GM19467 (cell line): ENCODE results near the gene RPSA.
A peak's percentile ranks its signal among the peaks of the same experiment; 100 is the strongest.
"Not testable (repeated sequence)": the region's sequence is repeated elsewhere in the genome, so short reads cannot be mapped to it uniquely, and the experiment has no call there.

ENCODE experiments used
- ATAC-seq: cut with Tn5 transposase; IDR thresholded peaks from one replicate; pipeline ENCODE4 v1.9.1; 2021; ENCODE audit warnings: mild to moderate bottlenecking, moderate library complexity; ENCODE audit not compliant: unreplicated experiment

Gene RPSA

DNA sequence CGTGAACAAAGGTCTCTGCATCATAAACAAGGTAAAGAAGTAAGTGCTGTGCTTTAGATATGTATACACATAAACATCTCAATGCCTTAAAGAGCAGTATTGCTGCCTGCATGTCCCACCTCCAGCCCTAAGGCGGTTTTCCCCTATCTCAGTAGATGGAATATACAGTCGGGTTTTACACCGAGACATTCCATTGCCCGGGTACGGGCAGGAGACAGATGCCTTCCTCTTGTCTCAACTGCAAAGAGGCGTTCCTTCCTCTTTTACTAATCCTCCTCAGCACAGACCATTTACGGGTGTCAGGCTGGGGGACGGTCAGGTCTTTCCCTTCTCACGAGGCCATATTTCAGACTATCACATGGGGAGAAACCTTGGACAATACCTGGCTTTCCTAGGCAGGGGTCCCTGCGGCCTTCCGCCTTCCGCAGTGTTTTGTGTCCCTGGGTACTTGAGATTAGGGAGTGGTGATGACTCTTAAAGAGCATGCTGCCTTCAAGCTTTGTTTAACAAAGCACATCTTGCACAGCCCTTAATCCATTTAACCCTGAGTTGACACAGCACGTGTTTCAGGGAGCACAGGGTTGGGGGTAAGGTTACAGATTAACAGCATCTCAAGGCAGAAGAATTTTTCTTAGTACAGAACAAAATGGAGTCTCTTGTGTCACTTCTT, 12.2 kb downstream of the RPSA start:
- ATAC-seq: not testable (repeated sequence)

DNA sequence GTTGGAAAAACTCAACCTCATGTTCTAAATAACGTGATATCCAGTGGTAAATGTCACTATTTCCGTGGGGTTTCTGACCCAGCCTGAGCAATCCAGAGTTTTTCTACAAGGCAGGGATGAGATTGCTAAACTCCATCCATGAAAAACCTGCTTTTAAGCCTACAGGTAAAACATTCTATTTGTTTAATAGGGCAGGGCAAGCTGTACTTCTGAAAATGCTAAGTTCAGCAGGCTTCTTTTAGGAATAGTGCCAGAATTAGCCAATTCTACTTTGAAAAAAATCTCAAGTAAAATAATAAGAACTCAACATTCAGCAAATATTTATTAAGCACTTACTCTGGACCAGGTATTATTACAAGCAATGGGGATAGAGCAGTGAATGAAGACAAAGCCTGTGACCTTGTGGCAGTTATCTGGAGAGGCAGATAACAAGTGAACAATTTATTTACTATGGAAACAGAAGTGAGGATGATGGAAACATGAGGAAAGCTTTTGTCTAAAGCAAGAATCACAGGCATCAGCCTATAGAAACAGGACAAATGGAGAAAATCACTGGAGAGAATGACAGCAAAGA, 13.3 kb downstream of the RPSA start:
- ATAC-seq: no peak

GRCh38 chr3:39420543-39420942, 14.0 kb downstream of the RPSA start:
- ATAC-seq: no peak

GRCh38 chr3:39423436-39423970, 17.0 kb downstream of the RPSA start:
- ATAC-seq: no peak

GRCh38 chr3:39426312-39426711, 19.8 kb downstream of the RPSA start:
- no peak for ATAC-seq

- ATAC-seq: no peak
Measured at GRCh38 chr3:39427506-39427905, 21.0 kb downstream of the RPSA start.

DNA sequence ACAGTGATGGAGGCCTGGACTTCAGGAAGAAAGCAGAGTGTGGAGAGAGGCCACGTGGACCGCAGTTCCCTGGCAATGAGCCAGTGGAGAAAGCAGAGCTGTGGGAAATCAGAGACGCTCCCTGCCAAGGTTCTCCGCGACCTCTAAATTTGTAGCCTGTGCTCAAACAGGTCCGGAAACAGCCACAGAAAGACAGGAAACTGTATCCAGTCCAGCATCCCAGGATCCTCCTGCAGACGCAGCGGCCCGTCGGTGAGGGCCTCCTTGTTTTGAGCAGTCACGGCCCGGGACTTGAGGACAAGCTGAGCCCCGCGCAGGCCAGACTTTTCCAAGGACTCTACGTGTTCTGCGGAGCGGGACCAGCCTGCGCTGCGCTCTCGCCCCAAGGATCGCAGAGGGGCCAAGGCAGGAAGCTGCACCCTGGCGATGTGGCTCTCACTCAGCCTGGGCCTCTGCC, 22.3 kb downstream of the RPSA start:
- no peak for ATAC-seq

GRCh38 chr3:39429466-39429865, 22.9 kb downstream of the RPSA start:
- no peak for ATAC-seq

- no peak for ATAC-seq
Measured at GRCh38 chr3:39432342-39432741, 25.8 kb downstream of the RPSA start.

DNA sequence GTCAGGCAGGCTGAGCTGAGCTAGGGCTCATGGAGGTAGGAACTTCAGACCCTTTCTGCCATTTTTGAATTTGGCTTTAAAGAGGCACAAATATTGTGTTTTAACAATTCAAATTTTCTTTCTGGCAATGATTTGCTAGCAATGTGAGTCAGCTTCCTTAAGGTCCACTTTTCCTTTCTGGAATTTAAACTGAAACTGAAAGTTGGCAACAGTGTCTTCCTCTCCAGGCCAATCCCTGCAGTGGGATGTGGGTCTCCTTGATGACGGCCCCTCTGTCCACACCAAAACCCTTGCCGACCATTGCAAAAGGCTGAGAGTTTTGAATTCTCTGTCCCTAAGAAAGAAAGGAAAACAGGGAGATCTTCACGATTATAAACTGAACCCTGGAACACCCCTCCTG, 27.1 kb downstream of the RPSA start:
- no peak for ATAC-seq

- no peak for ATAC-seq
Measured at GRCh38 chr3:39434574-39434973, 28.1 kb downstream of the RPSA start.

- ATAC-seq: no peak
Measured at GRCh38 chr3:39435006-39435748, 28.7 kb downstream of the RPSA start.

DNA sequence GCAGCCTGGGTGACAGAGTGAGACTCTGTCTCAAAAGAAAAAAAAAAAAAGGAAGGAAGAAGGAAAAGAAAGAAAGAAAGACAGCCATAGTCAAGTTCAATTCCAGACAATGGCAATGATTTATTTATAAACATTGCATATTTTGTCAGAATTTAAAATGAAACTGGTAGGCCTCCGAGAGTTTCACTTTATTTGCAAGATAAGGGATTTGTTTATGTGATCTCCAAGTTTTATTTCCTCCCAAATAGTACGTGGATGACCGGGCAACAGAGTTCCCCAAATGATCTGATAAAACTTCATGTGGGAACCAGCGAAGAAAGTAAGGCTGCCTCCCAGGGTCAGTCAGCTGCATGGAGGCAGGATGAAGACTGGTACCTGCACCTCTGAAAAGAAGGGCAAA, 32.4 kb downstream of the RPSA start:
- no peak for ATAC-seq

DNA sequence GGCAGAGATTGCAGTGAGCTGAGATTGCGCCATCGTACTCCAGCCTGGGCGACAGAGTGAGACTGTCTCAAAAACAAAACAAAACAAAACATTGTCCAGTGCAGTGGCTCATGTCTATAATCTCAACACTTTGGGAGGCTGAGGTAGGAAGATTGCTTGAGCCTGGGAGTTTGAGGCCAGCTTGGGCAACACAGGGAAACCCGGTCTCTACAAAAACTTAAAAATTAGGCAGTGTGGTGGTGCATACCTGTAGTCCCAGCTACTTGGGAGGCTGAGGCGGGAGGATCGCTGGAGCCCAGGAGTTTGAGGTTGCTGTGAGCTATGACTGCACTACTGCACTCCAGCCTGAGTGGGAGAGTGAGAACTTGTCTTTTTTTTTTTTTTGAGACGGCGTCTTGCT, 33.8 kb downstream of the RPSA start:
- ATAC-seq: no peak

DNA sequence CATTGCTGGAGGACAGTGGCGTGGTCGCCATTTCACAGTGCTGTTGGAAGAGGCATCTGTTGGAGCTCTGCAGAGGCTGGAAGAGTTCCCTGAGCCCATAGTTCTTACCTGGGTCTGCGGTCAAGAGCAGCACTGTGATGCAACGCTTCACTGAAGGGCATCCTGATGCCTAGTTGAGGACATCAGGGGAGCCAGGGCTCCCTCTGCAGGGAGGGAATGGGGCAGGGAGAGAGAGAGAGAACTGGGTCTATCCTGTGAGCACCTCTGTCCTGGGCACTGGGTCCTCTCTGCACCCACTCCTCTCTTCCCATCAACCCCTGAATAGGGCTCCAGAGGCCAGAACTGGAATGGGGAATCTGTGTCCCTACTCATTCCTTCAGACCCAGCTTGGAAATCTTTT, 37.0 kb downstream of the RPSA start:
- ATAC-seq: no peak

- ATAC-seq: no peak
Measured at GRCh38 chr3:39445927-39446326, 39.4 kb downstream of the RPSA start.

DNA sequence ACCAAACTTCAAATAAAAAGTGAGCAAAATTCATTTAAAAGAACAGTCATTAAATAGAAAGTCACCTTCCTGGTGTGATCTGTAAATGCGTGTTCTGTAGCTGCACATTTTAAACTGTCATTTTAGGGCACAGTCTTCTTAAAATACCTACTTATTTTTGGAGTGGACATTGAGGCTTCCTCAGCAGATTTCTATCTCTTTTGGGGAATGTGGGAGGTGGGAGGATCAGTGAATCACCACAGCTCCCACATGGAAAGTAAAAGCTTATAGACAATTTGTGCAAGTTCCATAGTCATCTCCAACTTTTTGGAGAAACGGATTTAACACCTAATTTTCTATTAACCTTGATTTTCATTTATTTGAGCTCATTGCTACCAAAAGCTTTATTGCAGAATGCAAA, 39.9 kb downstream of the RPSA start:
- no peak for ATAC-seq

DNA sequence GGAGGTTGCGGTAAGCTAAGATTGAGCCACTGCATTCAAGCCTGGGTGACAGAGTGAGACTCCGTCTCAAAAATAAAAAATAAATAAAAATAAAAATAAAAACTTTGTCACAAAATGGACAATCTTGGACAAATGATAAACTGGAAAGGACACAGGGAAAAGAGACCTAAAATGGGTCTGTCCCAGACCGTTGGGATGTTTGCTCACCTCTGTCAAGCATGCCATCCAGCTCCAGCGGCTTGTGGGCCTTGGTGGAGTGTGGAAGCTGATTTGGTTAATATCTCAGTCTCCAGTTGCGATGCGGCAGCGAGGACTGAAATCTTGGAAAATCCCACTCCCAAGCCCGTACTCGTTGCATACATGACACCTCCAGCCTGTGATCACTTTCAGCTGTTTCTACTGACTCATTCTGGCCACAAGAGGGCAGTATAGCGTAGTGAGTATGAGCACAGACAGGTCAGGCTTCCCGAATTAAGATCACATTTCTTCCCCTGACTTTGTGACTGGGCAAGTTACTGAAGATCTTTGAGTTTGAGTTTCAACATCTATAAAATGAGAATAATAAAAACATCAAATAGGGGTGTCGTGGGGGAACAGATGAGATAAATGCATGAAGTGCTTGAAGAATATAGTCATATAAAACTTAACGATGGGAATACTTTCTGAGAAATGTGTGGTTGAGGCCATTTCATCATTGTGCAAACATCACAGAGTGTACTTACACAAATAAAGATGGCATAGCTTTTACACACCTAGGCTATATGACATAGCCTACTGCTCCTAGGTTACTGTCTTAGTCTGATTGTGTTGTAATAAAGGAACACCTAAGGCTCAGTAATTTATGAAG, 41.3 kb downstream of the RPSA start:
- ATAC-seq: peak; percentile 80

DNA sequence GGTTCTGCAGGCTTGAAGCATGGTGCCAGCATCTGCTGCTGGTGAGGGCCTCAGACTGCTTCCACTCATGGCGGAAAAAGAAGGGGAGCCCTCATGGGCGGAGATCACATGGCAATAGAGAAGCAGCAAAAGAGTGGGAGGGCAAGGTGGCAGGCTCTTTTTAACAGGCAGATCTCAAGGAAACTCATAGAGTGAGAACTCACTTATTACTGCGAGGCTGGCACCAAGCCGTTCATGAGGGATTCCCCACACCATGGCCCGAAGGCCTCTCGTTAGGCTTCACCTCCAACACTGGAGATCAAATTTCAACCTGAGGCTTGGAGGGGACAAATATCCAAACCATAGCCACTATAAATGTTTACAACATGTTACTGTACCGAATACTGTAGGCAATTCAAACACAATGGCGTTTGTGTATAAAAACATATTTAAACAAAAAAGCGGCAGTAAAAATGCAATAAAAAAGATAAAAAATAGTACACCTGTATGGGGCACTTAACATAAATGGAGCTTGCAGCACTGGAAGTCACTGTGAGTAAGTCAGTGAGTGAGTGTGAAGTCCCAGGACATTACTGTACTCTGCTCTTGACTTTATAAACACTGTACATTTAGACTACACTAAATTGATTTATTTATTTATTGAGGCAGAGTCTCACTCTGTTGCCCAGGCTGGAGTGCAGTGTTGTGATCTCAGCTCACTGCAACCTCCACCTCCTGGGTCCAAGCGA, 42.1 kb downstream of the RPSA start:
- no peak for ATAC-seq

DNA sequence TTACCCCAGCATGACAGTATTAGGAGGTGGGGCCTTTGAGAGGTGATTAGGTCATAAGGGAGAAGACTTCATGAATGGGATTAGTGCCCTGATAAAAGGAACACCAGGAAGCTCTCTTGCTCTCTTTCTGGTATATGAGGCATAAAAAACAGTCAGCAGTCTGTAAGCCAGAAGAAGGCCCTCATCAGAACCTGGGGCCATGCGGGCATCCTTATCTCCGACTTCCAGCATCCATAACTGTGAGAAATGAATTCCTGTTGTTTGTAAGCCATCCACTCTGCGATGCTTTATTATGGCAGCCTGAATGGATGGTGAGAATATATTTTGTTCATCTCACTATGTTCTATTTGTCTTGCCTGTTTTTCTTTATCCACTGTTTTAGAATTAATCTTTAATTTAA, 43.3 kb downstream of the RPSA start:
- no peak for ATAC-seq
